ENCODE data around the gene PRSS22.
A peak's percentile ranks its signal among the peaks of the same experiment; 100 is the strongest.

PRSS22 gene

GRCh38 chr16:2857451-2858244 is at the start of gene PRSS22:
Gene PRSS22 (minus strand): TSS chr16:2858170. CDS start chr16:2858104, 66 bp downstream.
- DNase-seq, result no peak

- DNase-seq, result peak; percentile 41
These were observed 49.2 kb upstream of the PRSS22 start for GRCh38 chr16:2907084-2907753.

- DNase-seq, result no peak
These were observed 48.0 kb upstream of the PRSS22 start for GRCh38 chr16:2905988-2906387.

GRCh38 chr16:2905241-2905987 is 47.4 kb upstream of the PRSS22 start:
- DNase-seq, result peak; percentile 99

- no peak for DNase-seq
These were observed 46.9 kb upstream of the PRSS22 start for GRCh38 chr16:2904922-2905240.

- peak; percentile 74 for DNase-seq
These were observed 46.3 kb upstream of the PRSS22 start for GRCh38 chr16:2904100-2904921.

GRCh38 chr16:2902337-2903130 is 44.6 kb upstream of the PRSS22 start:
- no peak for DNase-seq

GRCh38 chr16:2900526-2901075 is 42.6 kb upstream of the PRSS22 start:
- no peak for DNase-seq

- no peak for DNase-seq
These were observed 41.6 kb upstream of the PRSS22 start for GRCh38 chr16:2899564-2900072.

GRCh38 chr16:2898831-2899563 is 41.0 kb upstream of the PRSS22 start:
- DNase-seq, result no peak

GRCh38 chr16:2897110-2897509 is 39.1 kb upstream of the PRSS22 start:
- no peak for DNase-seq

GRCh38 chr16:2896480-2897010 is 38.6 kb upstream of the PRSS22 start:
- no peak for DNase-seq

- DNase-seq, result peak; percentile 48
These were observed 37.8 kb upstream of the PRSS22 start for GRCh38 chr16:2895813-2896212.

- no peak for DNase-seq
These were observed 36.3 kb upstream of the PRSS22 start for GRCh38 chr16:2894231-2894630.

- no peak for DNase-seq
These were observed 26.1 kb upstream of the PRSS22 start for GRCh38 chr16:2884041-2884451.

- DNase-seq, result no peak
These were observed 25.5 kb upstream of the PRSS22 start for GRCh38 chr16:2883458-2883908.

- peak; percentile 99 for DNase-seq
These were observed 24.9 kb upstream of the PRSS22 start, which contains the start of gene FLYWCH2 for GRCh38 chr16:2882650-2883457. Gene FLYWCH2 (plus strand): TSS chr16:2883215. CDS start chr16:2896450, 13,235 bp downstream.

GRCh38 chr16:2881783-2882649 is 24.0 kb upstream of the PRSS22 start:
- no peak for DNase-seq
